GM12878 (cell line): ENCODE results near the gene EIF2D. TPM values are rescaled to one million over a fixed set of nuclear protein-coding genes. Genes with fewer than 3 reads are reported as not detected.

Experiments
- BRCA1 ChIP-seq: IDR thresholded peaks from 2 replicates; pipeline ENCODE4 v1.6.1; 2011; ENCODE audit warnings: low read depth, low read length, improper control_type of control experiment
- CBFB ChIP-seq: IDR thresholded peaks from 2 replicates; pipeline ENCODE4 v1.6.1; 2016; ENCODE audit warnings: antibody characterized with exemption, low read depth
- CUX1 ChIP-seq: IDR thresholded peaks from 2 replicates; pipeline ENCODE4 v1.6.1; 2012; ENCODE audit warnings: improper control_type of control experiment, low read depth, low read length; ENCODE audit not compliant: insufficient replicate concordance
- EGR1 ChIP-seq, 2 experiments: IDR thresholded peaks; 1 replicate in 1 of 2; 2 replicates in 1 of 2; pipeline ENCODE4 v1.6.1; 2011 to 2012; ENCODE audit warnings: low read depth in 2 of 2, low read length in 2 of 2, borderline replicate concordance in 1 of 2, mild to moderate bottlenecking in 1 of 2, moderate library complexity in 1 of 2
- FOXK2 ChIP-seq: fragments of 450-650 bp; IDR thresholded peaks from 2 replicates; pipeline ENCODE4 v1.6.1; 2017; ENCODE audit warnings: mild to moderate bottlenecking, moderate library complexity
- FOXM1 ChIP-seq: IDR thresholded peaks from 2 replicates; pipeline ENCODE4 v1.6.1; 2012; ENCODE audit warnings: low read depth, mild to moderate bottlenecking, inconsistent platforms, low read length, moderate library complexity
- HDAC6 ChIP-seq: fragments of 200-600 bp; sonication (generic); IDR thresholded peaks from one replicate; pipeline ENCODE4 v1.8.0; 2017; ENCODE audit warnings: antibody characterized with exemption; ENCODE audit not compliant: unreplicated experiment
- HSF1 ChIP-seq: fragments of 150-350 bp; IDR thresholded peaks from 2 replicates; pipeline ENCODE4 v1.6.1; 2014; ENCODE audit warnings: mild to moderate bottlenecking, low read depth, low read length
- MEF2A ChIP-seq: IDR thresholded peaks from 2 replicates; pipeline ENCODE4 v1.6.1; 2011; ENCODE audit warnings: low read depth, mild to moderate bottlenecking, low read length, moderate library complexity; ENCODE audit not compliant: insufficient read depth
- NFIC ChIP-seq: IDR thresholded peaks from 2 replicates; pipeline ENCODE4 v1.6.1; 2012; ENCODE audit warnings: low read depth, mild to moderate bottlenecking, inconsistent platforms, low read length, moderate library complexity
- NR2C1 ChIP-seq: fragments of 450-650 bp; IDR thresholded peaks from 2 replicates; pipeline ENCODE4 v1.6.1; 2017; ENCODE audit warnings: antibody characterized with exemption, mild to moderate bottlenecking, moderate library complexity
- POU2F2 ChIP-seq: IDR thresholded peaks from 3 replicates; pipeline ENCODE4 v1.6.1; 2011; ENCODE audit warnings: low read depth, mild to moderate bottlenecking, low read length, borderline replicate concordance
- RCOR1 ChIP-seq: conservative IDR thresholded peaks from 2 replicates; pipeline ENCODE4 v1.6.1; 2012; ENCODE audit warnings: low read depth, low read length, improper control_type of control experiment
- SREBF2 ChIP-seq: IDR thresholded peaks from 2 replicates; pipeline ENCODE4 v1.6.1; 2012; ENCODE audit warnings: mild to moderate bottlenecking, low read length
- SRF ChIP-seq, 2 experiments: IDR thresholded peaks; 2 replicates each; pipeline ENCODE4 v1.6.1; 2011; ENCODE audit warnings: low read depth in 2 of 2, low read length in 2 of 2, mild to moderate bottlenecking in 1 of 2, moderate library complexity in 1 of 2
- TAF1 ChIP-seq: IDR thresholded peaks from 2 replicates; pipeline ENCODE4 v1.6.1; 2011; ENCODE audit warnings: mild to moderate bottlenecking, low read depth, low read length, borderline replicate concordance
- ZNF274 ChIP-seq: IDR thresholded peaks from one replicate; pipeline ENCODE4 v1.8.0; 2011; ENCODE audit not compliant: insufficient read length, insufficient read depth
- ZNF687 ChIP-seq: fragments of 450-650 bp; IDR thresholded peaks from 2 replicates; pipeline ENCODE4 v1.6.1; 2017; ENCODE audit warnings: mild to moderate bottlenecking, moderate library complexity
- polyA plus RNA-seq, 11 experiments: library from polyadenylated mRNA; depleted of rRNA in 4 of 11; unstranded in 6 of 11; stranded (reverse) in 5 of 11; fragments of >200 nt; fragmentation: Nextera tagmentation in 4 of 11; fragmentation: Illumina TruSeq in 1 of 11; extraction: Ambion mirVana in 4 of 11; extraction: Trizol in 1 of 11; gene quantifications; 1 replicate in 1 of 11; 2 replicates in 10 of 11; pipeline versions ENCODE4 v1.2.1 to v1.2.3, GENCODE V29; 2011 to 2016; ENCODE audit warnings: inconsistent platforms in 2 of 11, missing spikeins in 2 of 11, low read depth in 1 of 11
- total RNA-seq, 4 experiments: library from RNA; depleted of rRNA in 3 of 4; stranded (reverse); fragments of >200 nt in 3 of 4; fragmentation: Illumina TruSeq in 1 of 4; extraction: Trizol in 1 of 4; gene quantifications; 2 replicates each; pipeline versions ENCODE4 v1.2.1 to v1.2.3, GENCODE V29; 2013 to 2021

The EIF2D gene
- total and polyA plus RNA-seq, 10 of the 15 experiments (the other 5 are each of a cell fraction or from before 2014, with no cell fraction given) = 65.2 to 133 (median 79.0) TPM

DNA sequence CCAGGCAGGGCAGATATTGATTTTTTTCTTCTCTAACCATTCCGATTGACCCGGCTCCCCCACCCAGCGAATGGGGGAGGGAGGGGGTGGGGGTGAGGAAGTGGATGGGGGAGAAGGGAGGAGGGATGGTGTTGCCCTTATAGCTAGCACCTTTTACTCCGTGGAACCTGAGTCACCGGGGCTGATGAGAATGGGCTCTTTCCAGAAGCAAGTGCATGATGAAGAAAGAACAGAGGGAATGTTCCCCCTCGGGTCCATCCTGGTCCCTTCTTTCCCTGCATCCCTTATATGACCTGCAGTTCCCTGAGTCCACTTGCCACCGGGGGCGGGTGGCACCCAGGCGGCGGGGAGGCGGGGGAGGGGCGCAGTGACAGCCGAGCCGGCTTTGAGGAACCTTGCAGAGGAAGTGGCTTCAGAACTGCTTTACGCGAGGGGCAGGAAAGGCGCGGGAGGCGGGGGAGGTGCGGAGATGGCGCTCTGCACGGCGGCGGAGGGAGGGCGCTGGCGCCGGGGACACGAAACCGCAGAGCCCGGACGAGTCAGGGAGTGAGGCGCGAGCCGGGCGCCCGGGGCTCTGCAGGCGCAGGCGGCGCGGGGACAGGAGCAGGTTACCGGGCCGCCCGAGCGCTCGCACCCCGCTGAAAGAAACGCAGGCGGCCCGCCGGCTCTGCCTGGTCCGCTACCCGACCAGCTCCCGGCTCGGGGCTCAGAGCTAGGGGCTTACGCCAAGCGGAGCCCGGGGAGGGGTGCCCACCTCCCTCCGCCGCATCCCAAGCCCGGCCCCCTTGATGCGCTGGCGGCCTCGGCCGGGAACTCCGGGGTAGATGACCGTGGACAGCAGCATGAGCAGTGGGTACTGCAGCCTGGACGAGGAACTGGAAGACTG is 55.3 kb downstream of the EIF2D start (continued):
- TF ChIP-seq ZNF687 = peak; percentile 58; the same call in 1 of the 2 replicates
- TF ChIP-seq SREBF2 = no peak
- no peak for TF ChIP-seq MEF2A
- TF ChIP-seq NFIC = no peak
- no peak for TF ChIP-seq BRCA1
- TF ChIP-seq ZNF274 = no peak
- no peak for TF ChIP-seq NR2C1
- no peak for TF ChIP-seq HSF1
- peak; percentile 21; the same call in 1 of the 3 replicates for TF ChIP-seq POU2F2
- peak in 1 of 2 experiments; percentile 83; a peak in 1 of 3 replicates for TF ChIP-seq EGR1 (IDR thresholded peaks at IDR 0.05; ENCODE audit: borderline replicate concordance in 1 of 2, low read depth in 2 of 2, low read length in 2 of 2)
- peak; percentile 84 for TF ChIP-seq TAF1
- TF ChIP-seq RCOR1 = 0 out of 2 replicates have a peak, but pooled peaks have one; percentile 30
- no peak for TF ChIP-seq FOXK2
- TF ChIP-seq FOXM1 = no peak
- no peak for TF ChIP-seq HDAC6
- TF ChIP-seq SRF (IDR thresholded peaks at IDR 0.05; ENCODE audit: low read depth in 2 of 2, low read length in 2 of 2) = 0 out of 4 replicates have a peak, but pooled peaks of 1 of the 2 experiments have one; percentile 30
- peak; percentile 41; the same call in 1 of the 2 replicates for TF ChIP-seq CBFB
- TF ChIP-seq CUX1 = no peak
